Heart left ventricle (tissue), 13 donors: ENCODE results near the gene EIF4G3.

ENCODE experiments used
- CTCF ChIP-seq, 12 donors: fragments of 200-600 bp; sonication (generic) in 4 of 12; IDR thresholded peaks; one replicate each; pipeline versions ENCODE4 v1.5.0 to v1.8.0; 2018 to 2022; ENCODE audit warnings: antibody characterized with exemption in 12 of 12, mild to moderate bottlenecking in 5 of 12
- POLR2A ChIP-seq, 2 donors: fragments of 450-650 bp; IDR thresholded peaks; one replicate each; pipeline ENCODE4 v1.6.1; 2017; ENCODE audit warnings: antibody characterized with exemption in 2 of 2, mild to moderate bottlenecking in 2 of 2, moderate library complexity in 2 of 2
- donor health status: ischemic (EF 13 %, LVEDD 7.1; RV severe dilation, severe dysfunction).
- donor health status: DM: no; HTN: yes; CAD: no.
- donor health status: DM: no; HTN: no; CAD: no.
- donor health status: ischemic (EF 25% LVEDD 6.9; RV normal size, moderate dysfunction).
- donor health status: ischemic (EF 25% LVEDD 5.7; RV mildly dilated, moderate dysfunction).
- donor health status: ischemic (EF 35%, LVEDD 5.7; RV mildly dilated, moderate dysfunction).
- donor health status: nonischemic (EF 11% LVEDD 7.7; RV severe dilation, severe dysfunction).
- donor health status: DM: yes; HTN: yes; CAD: no.
- donor health status: PGD.
- donor health status: ischemic (EF 29% LVEDD 5.4; RV normal size, mild dysfunction).
- donor health status: nonischemic (EF 23%, LVEDD 6.1; RV moderate dilation, normal function).

- no peak for TF ChIP-seq CTCF (IDR thresholded peaks at IDR 0.05)
- no peak for TF ChIP-seq POLR2A (IDR thresholded peaks at IDR 0.05)
Observed at GRCh38 chr1:21182181-21182731, 5.6 kb upstream of the EIF4G3 start.
